DMS 273 treated with DMSO at 0.1 percent for 48 hours (cell line): ENCODE results near the gene SPACA6.
"Not testable (repeated sequence)": the region's sequence is repeated elsewhere in the genome, so short reads cannot be mapped to it uniquely, and the experiment has no call there.

Experiments
- DNase-seq: peaks from one replicate; lab custom pipeline; 2025; lab: John Stamatoyannopoulos, UW

Gene SPACA6

GRCh38 chr19:51733742-51734522, 40.8 kb downstream of the SPACA6 start:
- no peak for DNase-seq

GRCh38 chr19:51735759-51736449, 42.8 kb downstream of the SPACA6 start:
- DNase-seq, result no peak

GRCh38 chr19:51737389-51737788, 44.3 kb downstream of the SPACA6 start:
- no peak for DNase-seq

GRCh38 chr19:51737924-51738323, 44.8 kb downstream of the SPACA6 start:
- DNase-seq, result no peak

GRCh38 chr19:51738523-51738922, 45.4 kb downstream of the SPACA6 start:
- DNase-seq, result not testable (repeated sequence)

DNA sequence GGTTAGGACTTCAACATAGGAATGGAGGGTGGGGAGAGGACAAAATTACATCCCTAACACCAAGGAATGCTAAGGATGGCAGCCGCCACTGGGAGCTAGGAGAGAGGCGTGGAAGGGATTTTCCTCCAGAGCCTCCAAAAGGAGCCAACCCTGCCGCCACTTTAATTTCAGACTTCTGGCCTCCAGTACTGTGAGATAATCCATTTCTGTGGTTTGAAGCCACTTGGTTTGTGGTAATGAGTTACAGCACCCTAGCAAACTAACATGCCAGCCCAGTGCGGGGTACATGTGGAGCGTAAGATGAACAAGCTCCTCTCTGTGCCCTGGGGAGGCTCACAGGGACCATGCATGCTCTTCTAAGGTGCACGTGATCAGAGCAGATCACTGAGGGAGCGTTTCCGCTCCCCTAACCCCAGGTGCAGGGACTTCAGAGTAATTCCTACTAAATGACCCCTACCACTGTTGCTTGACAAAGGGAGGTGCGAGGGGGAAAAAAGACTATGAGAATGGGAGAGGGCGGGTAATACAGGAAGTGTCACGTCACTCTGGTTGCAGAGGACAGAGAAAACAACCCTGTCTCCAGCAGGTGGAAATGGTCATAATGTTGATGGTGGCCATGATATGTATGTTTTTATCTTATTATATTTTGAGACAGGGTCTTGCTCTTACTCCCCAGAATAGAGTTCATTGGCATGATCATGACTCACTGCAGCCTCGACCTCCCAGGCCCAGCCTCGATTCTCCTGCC, 46.5 kb downstream of the SPACA6 start:
- no peak for DNase-seq

DNA sequence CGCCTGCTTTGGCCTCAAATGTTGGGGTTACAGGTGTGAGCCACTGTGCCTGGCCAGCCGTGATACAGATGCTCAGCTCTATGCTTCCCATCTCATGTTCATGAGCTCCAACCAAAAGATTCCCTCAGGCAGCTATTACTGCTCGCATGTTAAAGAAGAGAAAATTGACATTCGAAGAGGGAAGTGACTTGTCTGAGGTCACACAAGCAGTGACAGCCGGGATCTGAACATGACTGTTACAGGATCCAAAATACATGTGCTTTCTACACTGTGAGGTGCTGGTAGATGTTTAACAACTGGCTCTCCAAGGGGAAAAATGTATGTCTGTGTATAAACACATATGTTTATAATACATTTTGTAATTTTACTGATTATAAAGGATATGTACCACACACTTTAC, 47.2 kb downstream of the SPACA6 start:
- DNase-seq, result no peak

DNA sequence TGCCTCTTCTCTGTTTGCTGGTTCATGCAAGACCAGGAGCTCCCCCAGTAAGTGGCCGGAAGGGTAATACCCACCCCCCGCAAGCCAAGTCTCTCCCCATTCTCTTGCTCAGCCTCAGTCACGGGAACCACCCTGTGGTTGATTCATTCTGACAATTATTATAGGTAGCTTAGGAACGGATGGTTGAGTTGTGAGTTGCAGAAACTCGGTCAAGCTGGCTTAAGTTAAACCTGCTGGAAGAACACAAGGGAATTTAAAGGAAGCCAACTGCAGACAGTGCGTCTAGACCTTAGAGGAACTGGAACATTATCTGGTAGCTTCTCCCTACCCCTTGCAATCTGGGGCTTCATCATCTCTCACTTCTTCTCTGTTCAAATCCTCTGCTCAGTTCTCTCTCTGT, 49.7 kb downstream of the SPACA6 start:
- DNase-seq, result no peak

- no peak for DNase-seq
These were observed 50.3 kb downstream of the SPACA6 start for GRCh38 chr19:51743405-51743804.

GRCh38 chr19:51746731-51747130, 53.6 kb downstream of the SPACA6 start:
- no peak for DNase-seq

DNA sequence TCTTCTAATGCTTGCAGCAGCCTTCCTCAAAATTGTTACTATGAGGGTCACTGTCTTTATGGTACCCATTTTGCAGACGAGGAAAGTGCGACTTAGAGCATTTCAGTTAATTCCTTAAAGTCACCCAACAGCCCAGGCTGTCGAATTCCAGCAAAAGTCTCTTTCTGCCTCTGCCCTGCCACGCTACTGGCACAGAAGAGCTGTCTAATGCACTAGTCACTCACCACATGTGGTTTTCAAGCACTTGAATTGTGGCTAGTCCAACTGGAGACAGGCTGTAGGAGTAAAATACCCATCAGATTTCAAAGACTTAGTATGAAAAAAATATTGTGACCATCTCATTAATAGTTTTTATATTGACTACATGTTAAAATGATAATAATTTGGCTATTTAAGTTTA, 56.8 kb downstream of the SPACA6 start:
- DNase-seq, result no peak

- no peak for DNase-seq
These were observed 57.4 kb downstream of the SPACA6 start for GRCh38 chr19:51750400-51751094.

DNA sequence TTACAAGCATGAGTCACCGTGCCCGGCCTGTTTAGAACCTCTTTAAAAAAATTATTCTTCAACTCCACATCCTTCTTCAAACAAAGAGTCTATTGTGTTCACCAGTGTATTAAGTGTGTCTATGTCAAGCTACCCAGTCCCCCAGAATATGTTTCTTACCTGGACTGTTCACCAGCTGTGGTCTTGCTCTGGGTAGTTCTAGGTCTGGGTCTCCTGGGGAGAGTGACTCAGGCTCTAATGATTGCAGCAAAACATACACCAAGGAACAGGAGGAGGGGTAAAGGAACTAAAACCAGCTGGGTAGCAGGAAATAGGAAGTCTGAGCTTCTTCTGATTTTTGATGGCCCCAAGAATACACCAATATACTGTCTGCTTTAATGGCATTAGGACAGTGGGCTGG, 58.5 kb downstream of the SPACA6 start, which contains the start of gene FPR1:
FPR1 (minus strand) TSS at position 224 of the 400 bp plus-strand sequence. CDS start 4,884 bp downstream, outside the sequence.
- DNase-seq, result no peak

DNA sequence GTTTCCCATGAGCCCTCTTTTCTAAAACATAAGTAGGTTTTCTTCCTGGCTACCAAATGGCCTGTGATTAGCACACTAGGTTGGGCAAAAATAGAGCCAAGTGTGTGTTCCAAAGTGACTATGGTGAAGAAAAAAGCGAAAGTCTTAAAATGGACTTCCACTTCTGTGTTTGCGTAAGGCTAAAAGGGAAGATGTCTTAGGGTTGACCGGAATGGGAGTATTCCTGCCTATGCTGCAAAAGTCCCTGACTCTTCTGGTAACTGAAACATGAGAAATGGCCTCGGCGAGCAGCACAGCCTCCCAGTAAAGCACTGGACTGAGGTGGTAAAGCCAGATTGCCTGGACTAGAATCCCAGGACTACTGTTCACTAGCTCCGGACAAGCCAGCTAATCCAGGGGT, 61.0 kb downstream of the SPACA6 start:
- DNase-seq, result no peak

GRCh38 chr19:51754770-51755169, 61.6 kb downstream of the SPACA6 start:
- DNase-seq, result no peak
